Panc1 (cell line): ENCODE results near the gene SMIM20. TPM values are rescaled to one million over a fixed set of nuclear protein-coding genes. Genes with fewer than 3 reads are reported as not detected.

Source experiments
- ATAC-seq: fragments of 200-7000 bp; cut with Tn5 transposase; 2 replicates; pipeline ENCODE4 v1.9.1; 2020; ENCODE audit warnings: mild to moderate bottlenecking, moderate library complexity
- BruUV-seq: library from RNA; stranded (reverse); fragments of 400-500 nt; replicated peaks from 2 replicates; lab custom pipeline; 2021; lab: Mats Ljungman, UMichigan
- CTCF ChIA-PET: fragments of 300-600 bp; sonication (Branson Sonifier 250); formaldehyde crosslinking; loops from one replicate; lab custom pipeline; 2022; ENCODE audit warnings: antibody characterized with exemption; lab: Charles Lee
- POLR2A ChIA-PET: fragments of 300-600 bp; sonication (Branson Sonifier 250); formaldehyde crosslinking; loops from one replicate; lab custom pipeline; 2022; ENCODE audit warnings: antibody characterized with exemption; lab: Charles Lee
- DNase-seq: peaks from one replicate; pipeline ENCODE4 v3.0.0-alpha.2; 2010; ENCODE audit warnings: low read depth, low spot score
- H3K27ac ChIP-seq: 2 replicates; pipeline ENCODE4 v1.5.1; 2011; ENCODE audit warnings: mild to moderate bottlenecking, low read length, inconsistent platforms
- H3K27me3 ChIP-seq: fragments of 200-500 bp; sonication (Bioruptor generic); 2 replicates; pipeline ENCODE4 v1.6.0; 2014; ENCODE audit warnings: low read length, inconsistent platforms; ENCODE audit not compliant: control insufficient read depth, insufficient read depth
- H3K36me3 ChIP-seq: fragments of 200-500 bp; sonication (Bioruptor generic); 2 replicates; pipeline ENCODE4 v1.5.1; 2014; ENCODE audit warnings: inconsistent platforms, mild to moderate bottlenecking, low read length, moderate library complexity; ENCODE audit not compliant: control insufficient read depth, insufficient read depth
- H3K4me1 ChIP-seq: 2 replicates; pipeline ENCODE4 v1.5.1; 2011; ENCODE audit warnings: inconsistent platforms, mild to moderate bottlenecking, low read length, moderate library complexity; ENCODE audit not compliant: control insufficient read depth, insufficient read depth
- H3K4me3 ChIP-seq, 2 experiments: 2 replicates each; pipeline ENCODE4 v1.5.1; 2011 to 2012; ENCODE audit warnings: low read depth in 2 of 2, low read length in 2 of 2, mild to moderate bottlenecking in 2 of 2, inconsistent platforms in 1 of 2, moderate library complexity in 1 of 2
- H3K9me3 ChIP-seq: fragments of 200-500 bp; sonication (Bioruptor generic); 2 replicates; pipeline ENCODE4 v1.5.1; 2014; ENCODE audit warnings: low read depth, mild to moderate bottlenecking, inconsistent platforms, low read length, moderate library complexity; ENCODE audit not compliant: control insufficient read depth, insufficient read depth
- POLR2AphosphoS5 ChIP-seq: IDR thresholded peaks from 2 replicates; pipeline ENCODE4 v1.6.1; 2012; ENCODE audit warnings: mild to moderate bottlenecking, low read depth, low read length, moderate library complexity
- SIN3A ChIP-seq: IDR thresholded peaks from 2 replicates; pipeline ENCODE4 v1.6.1; 2012; ENCODE audit warnings: low read depth, mild to moderate bottlenecking, low read length, moderate library complexity, borderline replicate concordance; ENCODE audit not compliant: insufficient read depth
- TCF7L2 ChIP-seq: IDR thresholded peaks from 2 replicates; pipeline ENCODE4 v1.6.1; 2011; ENCODE audit warnings: mild to moderate bottlenecking, low read depth, low read length, inconsistent platforms
- in situ Hi-C: cut with HindIII; loops from 2 replicates; pipeline ENCODE4 v1.10.0; 2016; ENCODE audit warnings: low sequenced_read_pairs, low pct_unique_long_range_greater_than_20kb
- intact Hi-C: fragments of 100-400 bp; cut with micrococcal nuclease; formaldehyde crosslinking; loops from one replicate; pipeline ENCODE4 v1.10.0; 2022; ENCODE audit not compliant: unreplicated experiment
- total RNA-seq: library from RNA; stranded (reverse); gene quantifications from one replicate; pipeline ENCODE4 v1.2.1, GENCODE V29; 2021; ENCODE audit not compliant: unreplicated experiment
- TF ChIP-seq, protein P1 (sequence below): fragments of 450-650 bp; IDR thresholded peaks from 2 replicates; pipeline ENCODE4 v1.5.1; 2017; ENCODE audit warnings: mild to moderate bottlenecking
- TF ChIP-seq, protein P2 (sequence below), 2 experiments: IDR thresholded peaks; 2 replicates each; pipeline ENCODE4 v1.6.1; 2011 to 2012; ENCODE audit warnings: low read depth in 2 of 2, control low read depth in 1 of 2, low read length in 1 of 2, mild to moderate bottlenecking in 1 of 2, moderate library complexity in 1 of 2; ENCODE audit not compliant: insufficient read depth in 1 of 2

Gene SMIM20
- total RNA-seq, 1 experiment from 2014 or later = 16.5 TPM

DNA sequence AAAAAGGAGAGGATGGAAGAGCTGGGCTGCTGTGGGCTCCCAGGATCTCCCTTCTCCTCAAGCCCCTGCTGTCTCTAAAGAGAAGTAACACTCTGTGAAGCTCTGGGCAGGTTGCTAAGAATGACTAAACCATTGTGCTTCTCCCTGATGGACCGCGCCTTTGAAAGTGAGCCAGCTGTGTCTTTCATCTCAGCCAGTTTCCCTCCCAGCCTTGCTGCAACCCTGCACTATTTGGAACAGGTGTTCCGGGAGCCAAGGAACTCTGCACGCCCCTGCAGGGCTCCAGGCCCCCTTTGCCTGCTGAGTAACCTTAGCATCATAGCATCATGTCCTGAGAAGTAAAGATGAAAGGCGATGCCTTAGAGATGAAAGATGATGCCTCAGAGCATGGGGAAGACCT lies 39.7 kb downstream of the SMIM20 start:
- Histone ChIP-seq H3K36me3 (no peaks in the 10 kb centered on the region), H3K4me3 (no peak overlapping the region), H3K27ac (no peak overlapping the region), H3K9me3 (no peaks in the 10 kb centered on the region), H3K4me1 (no peaks in the 10 kb centered on the region), H3K27me3 (no peaks in the 10 kb centered on the region; the same call in none of the 2 replicates)
- DNase-seq (no peak), ATAC-seq (no peak)
- in situ Hi-C loops (no loop called here), intact Hi-C loops (no loop called here)
- TF ChIP-seq, protein P1, sequence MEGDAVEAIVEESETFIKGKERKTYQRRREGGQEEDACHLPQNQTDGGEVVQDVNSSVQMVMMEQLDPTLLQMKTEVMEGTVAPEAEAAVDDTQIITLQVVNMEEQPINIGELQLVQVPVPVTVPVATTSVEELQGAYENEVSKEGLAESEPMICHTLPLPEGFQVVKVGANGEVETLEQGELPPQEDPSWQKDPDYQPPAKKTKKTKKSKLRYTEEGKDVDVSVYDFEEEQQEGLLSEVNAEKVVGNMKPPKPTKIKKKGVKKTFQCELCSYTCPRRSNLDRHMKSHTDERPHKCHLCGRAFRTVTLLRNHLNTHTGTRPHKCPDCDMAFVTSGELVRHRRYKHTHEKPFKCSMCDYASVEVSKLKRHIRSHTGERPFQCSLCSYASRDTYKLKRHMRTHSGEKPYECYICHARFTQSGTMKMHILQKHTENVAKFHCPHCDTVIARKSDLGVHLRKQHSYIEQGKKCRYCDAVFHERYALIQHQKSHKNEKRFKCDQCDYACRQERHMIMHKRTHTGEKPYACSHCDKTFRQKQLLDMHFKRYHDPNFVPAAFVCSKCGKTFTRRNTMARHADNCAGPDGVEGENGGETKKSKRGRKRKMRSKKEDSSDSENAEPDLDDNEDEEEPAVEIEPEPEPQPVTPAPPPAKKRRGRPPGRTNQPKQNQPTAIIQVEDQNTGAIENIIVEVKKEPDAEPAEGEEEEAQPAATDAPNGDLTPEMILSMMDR = no peak
- TF ChIP-seq, protein P2, sequence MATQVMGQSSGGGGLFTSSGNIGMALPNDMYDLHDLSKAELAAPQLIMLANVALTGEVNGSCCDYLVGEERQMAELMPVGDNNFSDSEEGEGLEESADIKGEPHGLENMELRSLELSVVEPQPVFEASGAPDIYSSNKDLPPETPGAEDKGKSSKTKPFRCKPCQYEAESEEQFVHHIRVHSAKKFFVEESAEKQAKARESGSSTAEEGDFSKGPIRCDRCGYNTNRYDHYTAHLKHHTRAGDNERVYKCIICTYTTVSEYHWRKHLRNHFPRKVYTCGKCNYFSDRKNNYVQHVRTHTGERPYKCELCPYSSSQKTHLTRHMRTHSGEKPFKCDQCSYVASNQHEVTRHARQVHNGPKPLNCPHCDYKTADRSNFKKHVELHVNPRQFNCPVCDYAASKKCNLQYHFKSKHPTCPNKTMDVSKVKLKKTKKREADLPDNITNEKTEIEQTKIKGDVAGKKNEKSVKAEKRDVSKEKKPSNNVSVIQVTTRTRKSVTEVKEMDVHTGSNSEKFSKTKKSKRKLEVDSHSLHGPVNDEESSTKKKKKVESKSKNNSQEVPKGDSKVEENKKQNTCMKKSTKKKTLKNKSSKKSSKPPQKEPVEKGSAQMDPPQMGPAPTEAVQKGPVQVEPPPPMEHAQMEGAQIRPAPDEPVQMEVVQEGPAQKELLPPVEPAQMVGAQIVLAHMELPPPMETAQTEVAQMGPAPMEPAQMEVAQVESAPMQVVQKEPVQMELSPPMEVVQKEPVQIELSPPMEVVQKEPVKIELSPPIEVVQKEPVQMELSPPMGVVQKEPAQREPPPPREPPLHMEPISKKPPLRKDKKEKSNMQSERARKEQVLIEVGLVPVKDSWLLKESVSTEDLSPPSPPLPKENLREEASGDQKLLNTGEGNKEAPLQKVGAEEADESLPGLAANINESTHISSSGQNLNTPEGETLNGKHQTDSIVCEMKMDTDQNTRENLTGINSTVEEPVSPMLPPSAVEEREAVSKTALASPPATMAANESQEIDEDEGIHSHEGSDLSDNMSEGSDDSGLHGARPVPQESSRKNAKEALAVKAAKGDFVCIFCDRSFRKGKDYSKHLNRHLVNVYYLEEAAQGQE (IDR thresholded peaks at IDR 0.05; ENCODE audit: insufficient read depth in 1 of 2, low read depth in 2 of 2, low read length in 1 of 2) = no peak
- TF ChIP-seq POLR2AphosphoS5 = no peak
- TF ChIP-seq SIN3A = no peak
- no peak for TF ChIP-seq TCF7L2
- POLR2A ChIA-PET = no interaction called here
- CTCF ChIA-PET = no interaction called here
- BruUV-seq = no TSS peak

DNA sequence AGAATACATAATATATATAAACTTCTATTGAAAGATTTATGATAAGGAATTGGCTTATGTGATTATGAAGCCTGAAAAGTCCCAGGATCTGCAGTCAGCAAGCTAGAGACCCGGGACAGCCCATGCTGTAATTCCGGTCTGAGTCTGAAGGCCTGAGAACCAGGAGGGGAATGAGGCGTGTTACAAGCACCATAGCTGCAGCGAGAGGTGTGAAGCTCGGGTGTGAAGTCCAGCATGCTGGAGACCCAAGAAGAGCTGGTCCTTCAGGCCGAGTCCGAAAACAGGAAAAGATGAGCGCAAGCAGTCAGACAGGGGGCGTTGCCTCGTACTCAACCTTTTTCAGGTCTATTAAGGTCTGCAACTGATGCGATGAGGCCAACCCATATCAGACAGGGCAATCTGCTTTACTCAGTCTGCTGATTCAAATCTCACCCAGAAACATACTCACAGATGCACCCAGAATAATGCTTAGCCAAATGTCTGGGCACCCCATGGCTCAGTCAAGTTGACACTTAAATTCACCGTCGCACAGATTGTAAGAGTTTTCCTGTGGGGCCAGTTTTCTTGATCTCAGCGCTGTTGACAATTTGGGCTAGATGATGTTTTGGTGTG lies 40.4 kb downstream of the SMIM20 start:
- BruUV-seq = no TSS peak
- no peaks in the 10 kb centered on the region for H3K4me1 ChIP-seq
- intact Hi-C loops = no loop called here
- in situ Hi-C loops = no loop called here
- no peaks in the 10 kb centered on the region for H3K36me3 ChIP-seq
- ATAC-seq (no peak), DNase-seq (no peak)
- H3K4me3 ChIP-seq = no peak overlapping the region
- H3K9me3 ChIP-seq = no peaks in the 10 kb centered on the region
- ChIA-PET CTCF (no interaction called here), POLR2A (no interaction called here)
- H3K27me3 ChIP-seq = no peaks in the 10 kb centered on the region; the same call in none of the 2 replicates
- TF ChIP-seq, protein P2 (IDR thresholded peaks at IDR 0.05; ENCODE audit: insufficient read depth in 1 of 2, low read depth in 2 of 2, low read length in 1 of 2) = no peak
- TF ChIP-seq POLR2AphosphoS5 (no peak), SIN3A (no peak)
- H3K27ac ChIP-seq = no peak overlapping the region
